ENCODE results near the gene TXNDC12.

The TXNDC12 gene

DNA sequence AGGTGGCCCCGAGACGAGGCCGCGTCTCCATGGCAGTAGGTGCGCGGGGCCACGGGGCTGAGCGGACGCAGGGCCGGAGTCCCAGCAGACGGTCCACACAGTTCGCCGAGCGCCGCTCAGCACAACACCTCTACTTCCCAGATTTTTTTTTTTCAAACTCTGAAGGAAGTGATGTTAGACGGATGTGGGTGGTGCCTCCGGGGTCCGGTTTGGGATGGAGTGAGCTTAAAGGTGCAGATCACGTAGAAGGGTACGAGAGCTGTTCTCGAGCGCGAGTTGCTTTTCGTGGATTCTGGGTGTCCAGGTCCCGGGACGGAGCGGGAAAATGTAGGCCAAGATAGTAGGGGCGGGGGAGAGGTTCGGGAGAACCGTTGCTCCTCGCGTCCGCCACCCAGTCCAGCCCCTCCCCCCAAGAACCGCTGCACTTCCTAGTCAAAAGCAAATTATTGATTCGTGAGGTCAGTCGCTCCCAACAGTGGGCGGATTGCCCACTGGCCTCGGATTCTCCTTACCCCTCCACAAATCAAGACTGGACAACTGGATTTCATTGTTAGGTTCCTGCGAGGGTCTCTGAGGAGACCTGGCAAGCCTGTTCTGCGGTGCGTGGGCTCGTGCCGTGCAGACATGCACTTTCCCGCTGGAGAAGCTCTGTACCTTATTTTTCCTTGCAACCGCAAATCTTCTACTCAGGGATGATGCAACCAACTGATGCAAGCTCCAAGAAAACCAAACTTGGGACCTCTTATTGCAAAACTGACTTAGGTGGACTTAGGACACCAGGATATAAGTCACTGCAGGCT is at the start of gene TXNDC12:
Gene TXNDC12 (minus strand): TSS at position 126 of the 800 bp plus-strand sequence. CDS start 95 bp downstream, at position 31.
- TF ChIP-seq, protein P1, sequence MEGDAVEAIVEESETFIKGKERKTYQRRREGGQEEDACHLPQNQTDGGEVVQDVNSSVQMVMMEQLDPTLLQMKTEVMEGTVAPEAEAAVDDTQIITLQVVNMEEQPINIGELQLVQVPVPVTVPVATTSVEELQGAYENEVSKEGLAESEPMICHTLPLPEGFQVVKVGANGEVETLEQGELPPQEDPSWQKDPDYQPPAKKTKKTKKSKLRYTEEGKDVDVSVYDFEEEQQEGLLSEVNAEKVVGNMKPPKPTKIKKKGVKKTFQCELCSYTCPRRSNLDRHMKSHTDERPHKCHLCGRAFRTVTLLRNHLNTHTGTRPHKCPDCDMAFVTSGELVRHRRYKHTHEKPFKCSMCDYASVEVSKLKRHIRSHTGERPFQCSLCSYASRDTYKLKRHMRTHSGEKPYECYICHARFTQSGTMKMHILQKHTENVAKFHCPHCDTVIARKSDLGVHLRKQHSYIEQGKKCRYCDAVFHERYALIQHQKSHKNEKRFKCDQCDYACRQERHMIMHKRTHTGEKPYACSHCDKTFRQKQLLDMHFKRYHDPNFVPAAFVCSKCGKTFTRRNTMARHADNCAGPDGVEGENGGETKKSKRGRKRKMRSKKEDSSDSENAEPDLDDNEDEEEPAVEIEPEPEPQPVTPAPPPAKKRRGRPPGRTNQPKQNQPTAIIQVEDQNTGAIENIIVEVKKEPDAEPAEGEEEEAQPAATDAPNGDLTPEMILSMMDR (IDR thresholded peaks at IDR 0.05): no peak

DNA sequence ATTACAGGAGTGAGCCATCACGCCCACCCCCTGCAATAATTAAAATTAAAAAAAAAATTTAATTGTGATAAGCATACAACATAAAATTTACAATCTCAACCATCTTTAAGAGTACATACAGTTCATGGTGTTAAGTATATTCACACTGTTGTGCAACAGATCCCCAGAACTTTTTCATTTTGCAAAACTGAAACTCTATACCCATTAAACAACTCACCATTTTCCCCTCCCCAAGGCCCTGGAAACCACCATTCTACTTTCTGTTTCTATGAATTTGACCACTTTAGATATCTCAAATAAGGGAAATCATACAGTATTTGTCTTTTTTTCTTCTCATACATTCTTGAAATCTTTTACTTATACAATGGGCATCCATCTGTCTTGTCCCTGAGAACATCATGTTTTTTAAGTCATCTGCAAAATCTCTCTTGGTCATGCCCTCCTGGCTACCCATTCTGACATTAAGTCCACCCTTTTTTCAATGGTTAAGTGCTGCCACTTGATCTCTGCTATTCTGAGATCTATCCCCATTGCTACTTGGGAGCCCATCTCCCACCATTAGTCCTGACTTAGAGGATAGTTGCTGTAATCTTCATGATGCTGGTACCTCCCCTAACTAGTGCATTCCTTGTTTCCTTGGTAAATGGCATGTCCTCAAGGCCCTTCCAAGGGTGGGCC is 47.5 kb upstream of the TXNDC12 start:
- TF ChIP-seq, protein P1 (IDR thresholded peaks at IDR 0.05): no peak

DNA sequence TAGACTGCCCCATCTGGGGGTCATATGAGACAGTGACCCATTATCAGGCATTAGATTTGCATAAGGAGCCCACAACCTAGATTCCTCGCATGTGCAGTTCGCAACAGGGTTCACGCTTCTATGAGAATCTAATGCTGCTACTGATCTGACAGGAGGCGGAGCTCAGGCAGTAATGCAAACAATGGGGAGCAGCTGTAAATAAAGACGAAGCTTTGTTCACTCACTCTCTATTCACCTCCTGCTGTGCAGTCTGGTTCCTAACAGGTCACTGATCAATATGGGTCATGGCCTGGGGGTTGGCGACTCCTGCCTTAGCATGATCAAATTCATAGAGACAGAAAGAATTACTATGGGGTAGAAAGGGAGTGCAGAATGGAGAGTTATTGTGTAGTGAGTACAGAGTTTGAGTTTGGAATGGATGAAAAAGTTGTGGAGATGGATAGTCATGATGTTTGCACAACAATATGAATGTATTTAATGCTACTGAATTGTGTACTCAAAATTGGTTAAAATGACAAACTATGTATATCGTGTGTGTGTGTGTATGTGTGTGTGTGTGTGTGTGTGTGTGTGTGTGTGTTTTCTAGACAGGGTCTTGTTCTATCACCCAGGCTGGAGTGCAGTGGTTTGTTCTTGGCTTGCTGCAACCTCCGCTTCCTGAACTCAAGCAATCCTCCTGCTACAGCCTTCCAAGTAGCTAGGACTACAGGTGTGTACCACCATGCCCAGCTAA is 43.3 kb upstream of the TXNDC12 start:
- TF ChIP-seq, protein P1 (IDR thresholded peaks at IDR 0.05): no peak

DNA sequence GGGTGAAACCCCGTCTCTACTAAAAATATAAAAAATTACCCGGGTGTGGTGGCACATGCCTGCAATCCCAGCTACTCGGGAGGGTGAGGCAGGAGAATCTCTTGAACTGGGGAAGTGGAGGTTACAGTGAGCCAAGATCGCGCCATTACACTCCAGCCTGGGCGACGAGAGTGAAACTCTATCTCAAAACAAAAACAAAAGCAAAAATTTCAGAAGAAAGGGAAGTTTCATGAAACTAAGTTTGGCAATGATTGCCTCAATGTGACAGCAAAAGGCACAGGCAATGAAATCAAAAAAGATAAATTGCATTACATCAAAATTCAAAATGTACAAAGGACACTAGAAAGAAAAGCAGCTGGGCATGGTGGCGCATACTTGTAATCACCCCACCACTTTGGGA is 41.2 kb upstream of the TXNDC12 start:
- TF ChIP-seq, protein P1 (IDR thresholded peaks at IDR 0.05): no peak

DNA sequence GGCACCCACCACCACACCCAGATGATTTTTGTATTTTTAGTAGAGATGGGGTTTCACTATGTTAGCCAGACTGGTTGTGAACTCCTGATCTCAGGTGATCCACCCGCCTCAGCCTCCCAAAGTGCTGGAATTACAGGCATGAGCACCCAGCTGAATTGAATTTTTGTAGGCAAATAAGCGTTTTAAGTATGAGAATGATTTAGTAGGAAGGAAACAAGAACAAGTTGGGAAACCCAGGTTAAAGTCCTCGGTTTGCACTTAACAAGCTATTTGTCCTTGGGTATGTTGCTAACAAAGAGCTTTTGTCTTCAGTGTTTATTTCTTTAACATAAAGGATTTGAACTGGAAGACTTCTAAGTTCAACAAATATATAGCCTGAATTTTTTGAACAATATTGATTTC is 25.0 kb upstream of the TXNDC12 start:
- TF ChIP-seq, protein P1 (IDR thresholded peaks at IDR 0.05): no peak

DNA sequence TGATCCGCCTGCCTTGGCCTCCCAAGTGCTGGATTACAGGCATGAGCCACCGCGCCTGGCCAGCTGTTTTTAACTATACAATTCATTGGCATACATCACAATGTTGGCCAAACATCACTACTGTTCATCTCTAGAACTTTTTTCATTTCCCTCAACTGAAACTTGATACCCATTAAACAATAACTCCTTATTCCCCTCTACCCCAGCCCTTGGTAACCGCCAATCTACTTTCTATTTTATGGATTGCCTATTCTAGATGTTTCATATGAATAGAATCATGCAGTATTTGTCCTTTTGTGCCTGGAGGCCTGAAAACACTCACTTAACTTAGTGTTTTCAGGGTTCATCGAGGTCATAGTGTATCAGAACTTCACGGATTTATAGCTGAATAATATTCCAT is 17.3 kb upstream of the TXNDC12 start:
- TF ChIP-seq, protein P1 (IDR thresholded peaks at IDR 0.05): no peak

DNA sequence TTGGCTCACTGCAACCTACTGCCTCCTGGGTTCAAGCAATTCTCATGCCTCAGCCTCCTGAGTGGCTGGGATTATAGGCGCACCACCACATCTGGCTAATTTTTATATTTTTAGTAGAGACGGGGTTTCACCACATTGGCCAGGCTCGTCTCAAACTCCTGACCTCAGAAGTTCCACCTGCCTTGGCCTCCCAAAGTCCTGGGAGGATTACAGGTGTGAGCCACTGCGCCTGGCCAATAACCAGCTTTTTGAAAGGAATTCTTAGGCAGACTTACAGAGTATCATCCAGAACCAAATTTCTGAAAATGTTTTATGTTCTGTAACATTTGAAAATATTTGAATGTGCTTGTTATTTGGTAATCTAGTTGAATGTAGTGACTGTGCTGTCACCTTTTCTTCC is 15.7 kb upstream of the TXNDC12 start:
- TF ChIP-seq, protein P1 (IDR thresholded peaks at IDR 0.05): no peak
